ENCODE data around the gene KCNJ14.

KCNJ14 gene

GRCh38 chr19:48497728-48498594, 42.6 kb downstream of the KCNJ14 start:
- Histone ChIP-seq H3K36me3 (ENCODE audit: insufficient read depth, low read length) (no peaks in the 10 kb centered on the region), H4K20me1 (ENCODE audit: insufficient read depth, low read length, poor library complexity, severe bottlenecking) (no peaks in the 10 kb centered on the region), H3K4me1 (ENCODE audit: insufficient read depth, low read length, poor library complexity, severe bottlenecking) (peaks cover 21% of the 10 kb centered on the region), H3K9me3 (ENCODE audit: insufficient read depth, low read depth, low read length) (no peaks in the 10 kb centered on the region), H3K27me3 (ENCODE audit: insufficient read depth, low read length, poor library complexity, severe bottlenecking) (no peaks in the 10 kb centered on the region), H3K4me3 (ENCODE audit: low read length, poor library complexity, severe bottlenecking) (no peak overlapping the region), H3F3A (ENCODE audit: low read depth) (peaks cover 4% of the 10 kb centered on the region; the same call in 1 of the 2 replicates), H2AFZ (ENCODE audit: low read length) (no peak overlapping the region), H3K9me2 (replicated peaks; ENCODE audit: low read depth, low read length) (no peaks in the 10 kb centered on the region), H3K9ac (ENCODE audit: low read depth, low read length, poor library complexity, severe bottlenecking) (no peak overlapping the region), H3K4me2 (ENCODE audit: low read depth, low read length, poor library complexity, severe bottlenecking) (no peak overlapping the region), H3K79me2 (ENCODE audit: insufficient read depth, low read length) (no peaks in the 10 kb centered on the region)
- TF ChIP-seq EZH2phosphoT487 (IDR thresholded peaks at IDR 0.05; ENCODE audit: borderline replicate concordance): no peak
- TF ChIP-seq CTCF (conservative IDR thresholded peaks at IDR 0.05; ENCODE audit: low read length): no peak

- Histone ChIP-seq H3K4me3 (ENCODE audit: low read length, poor library complexity, severe bottlenecking) (no peak overlapping the region), H4K20me1 (ENCODE audit: insufficient read depth, low read length, poor library complexity, severe bottlenecking) (no peaks in the 10 kb centered on the region), H2AFZ (ENCODE audit: low read length) (no peak overlapping the region), H3K79me2 (ENCODE audit: insufficient read depth, low read length) (no peaks in the 10 kb centered on the region), H3K9me2 (replicated peaks; ENCODE audit: low read depth, low read length) (no peaks in the 10 kb centered on the region), H3K36me3 (ENCODE audit: insufficient read depth, low read length) (no peaks in the 10 kb centered on the region), H3K4me2 (ENCODE audit: low read depth, low read length, poor library complexity, severe bottlenecking) (no peak overlapping the region), H3K9me3 (ENCODE audit: insufficient read depth, low read depth, low read length) (no peaks in the 10 kb centered on the region), H3K4me1 (ENCODE audit: insufficient read depth, low read length, poor library complexity, severe bottlenecking) (peaks cover 21% of the 10 kb centered on the region), H3K27me3 (ENCODE audit: insufficient read depth, low read length, poor library complexity, severe bottlenecking) (no peaks in the 10 kb centered on the region), H3K9ac (ENCODE audit: low read depth, low read length, poor library complexity, severe bottlenecking) (no peak overlapping the region), H3F3A (ENCODE audit: low read depth) (peaks cover 4% of the 10 kb centered on the region; the same call in 1 of the 2 replicates)
- TF ChIP-seq EZH2phosphoT487 (IDR thresholded peaks at IDR 0.05; ENCODE audit: borderline replicate concordance) (no peak), CTCF (conservative IDR thresholded peaks at IDR 0.05; ENCODE audit: low read length) (no peak)
These were observed 43.4 kb downstream of the KCNJ14 start for GRCh38 chr19:48498595-48499311.

GRCh38 chr19:48499316-48500090, 44.1 kb downstream of the KCNJ14 start:
- Histone ChIP-seq H2AFZ (ENCODE audit: low read length) (no peak overlapping the region), H3K4me1 (ENCODE audit: insufficient read depth, low read length, poor library complexity, severe bottlenecking) (peaks cover 21% of the 10 kb centered on the region), H3K79me2 (ENCODE audit: insufficient read depth, low read length) (no peaks in the 10 kb centered on the region), H3K27me3 (ENCODE audit: insufficient read depth, low read length, poor library complexity, severe bottlenecking) (no peaks in the 10 kb centered on the region), H3K4me3 (ENCODE audit: low read length, poor library complexity, severe bottlenecking) (no peak overlapping the region), H3K36me3 (ENCODE audit: insufficient read depth, low read length) (no peaks in the 10 kb centered on the region), H3K4me2 (ENCODE audit: low read depth, low read length, poor library complexity, severe bottlenecking) (no peak overlapping the region), H3K9ac (ENCODE audit: low read depth, low read length, poor library complexity, severe bottlenecking) (no peak overlapping the region), H3F3A (ENCODE audit: low read depth) (peaks cover 4% of the 10 kb centered on the region; the same call in 1 of the 2 replicates), H4K20me1 (ENCODE audit: insufficient read depth, low read length, poor library complexity, severe bottlenecking) (no peaks in the 10 kb centered on the region), H3K9me2 (replicated peaks; ENCODE audit: low read depth, low read length) (no peaks in the 10 kb centered on the region), H3K9me3 (ENCODE audit: insufficient read depth, low read depth, low read length) (no peaks in the 10 kb centered on the region)
- no peak for TF ChIP-seq EZH2phosphoT487 (IDR thresholded peaks at IDR 0.05; ENCODE audit: borderline replicate concordance)
- no peak for TF ChIP-seq CTCF (conservative IDR thresholded peaks at IDR 0.05; ENCODE audit: low read length)

All from Loucy (cell line).